ENCODE results near the gene CCDC88C. TPM values are rescaled to one million over a fixed set of nuclear protein-coding genes. Genes with fewer than 3 reads are reported as not detected.
A peak's percentile ranks its signal among the peaks of the same experiment; 100 is the strongest.

The CCDC88C gene
- total and polyA plus RNA-seq, 2 experiments from 2014 or later, result 23.6 to 60.7 TPM

DNA sequence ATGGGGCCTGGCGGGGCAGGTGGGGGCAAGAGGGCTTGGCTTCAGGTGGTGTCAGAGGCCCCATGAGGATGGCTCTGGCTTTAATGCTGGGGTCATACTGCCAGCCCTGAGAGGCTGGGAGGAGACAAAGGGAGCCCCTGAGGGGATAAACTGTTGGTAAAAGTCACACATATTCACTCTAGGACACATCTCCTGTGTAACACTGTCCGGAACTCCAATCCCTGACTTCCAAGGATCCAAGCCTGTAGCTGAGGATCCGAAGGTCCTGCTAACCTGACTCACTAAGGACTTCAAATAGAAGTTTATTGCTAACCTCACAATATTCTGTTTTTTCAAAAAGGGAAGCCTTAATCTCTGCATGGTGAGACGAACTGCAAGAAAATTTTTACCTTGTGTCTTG is 134.0 kb downstream of the CCDC88C start:
- Histone ChIP-seq H3K4me2 (no peak overlapping the region), H3K36me3 (ENCODE audit: insufficient read depth) (peaks cover 16% of the 10 kb centered on the region), H3K9me2 (ENCODE audit: insufficient read depth) (no peaks in the 10 kb centered on the region), H3K27ac (ENCODE audit: low read depth) (no peak overlapping the region), H3K27me3 (ENCODE audit: insufficient read depth) (no peaks in the 10 kb centered on the region), H2AFZ (no peak overlapping the region), H3K4me3 (no peak overlapping the region), H3K79me2 (replicated peaks; ENCODE audit: insufficient read depth) (no peaks in the 10 kb centered on the region), H4K20me1 (replicated peaks; ENCODE audit: insufficient read depth) (no peaks in the 10 kb centered on the region), H3F3A (replicated peaks; ENCODE audit: low read depth) (0 out of 2 replicates have a peak, but pooled peaks cover 5% of the 10 kb centered on the region), H3K4me1 (ENCODE audit: insufficient read depth) (no peaks in the 10 kb centered on the region)
- no peaks in the 10 kb centered on the region for H3K4me1 Mint-ChIP-seq
- H3K9me3 Mint-ChIP-seq, result no peaks in the 10 kb centered on the region
- peaks cover 3% of the 10 kb centered on the region for H3K27me3 Mint-ChIP-seq (ENCODE audit: insufficient read depth, low read depth, poor library complexity)
- no peak for DNase-seq (ENCODE audit: low spot score)
- no peak overlapping the region for H3K4me3 Mint-ChIP-seq
- no peak for ATAC-seq
- H3K36me3 Mint-ChIP-seq (ENCODE audit: low read depth), result peaks cover 44% of the 10 kb centered on the region
- no peak for TF ChIP-seq POLR2AphosphoS5 (IDR thresholded peaks at IDR 0.05; ENCODE audit: low read depth)
- TF ChIP-seq ZNF114 (CRISPR knock-in tag; IDR thresholded peaks at IDR 0.05), result no peak
- no peak for TF ChIP-seq CREB1 (CRISPR knock-in tag; IDR thresholded peaks at IDR 0.05; ENCODE audit: low read depth)
- TF ChIP-seq JUNB (IDR thresholded peaks at IDR 0.05; ENCODE audit: unreplicated experiment), result no peak
- TF ChIP-seq EZH2phosphoT487 (IDR thresholded peaks at IDR 0.05; ENCODE audit: unreplicated experiment), result no peak
- TF ChIP-seq STAT1 (IDR thresholded peaks at IDR 0.05; ENCODE audit: unreplicated experiment), result no peak
- TF ChIP-seq NANOG (IDR thresholded peaks at IDR 0.05; ENCODE audit: borderline replicate concordance), result no peak
- TF ChIP-seq, protein P1, sequence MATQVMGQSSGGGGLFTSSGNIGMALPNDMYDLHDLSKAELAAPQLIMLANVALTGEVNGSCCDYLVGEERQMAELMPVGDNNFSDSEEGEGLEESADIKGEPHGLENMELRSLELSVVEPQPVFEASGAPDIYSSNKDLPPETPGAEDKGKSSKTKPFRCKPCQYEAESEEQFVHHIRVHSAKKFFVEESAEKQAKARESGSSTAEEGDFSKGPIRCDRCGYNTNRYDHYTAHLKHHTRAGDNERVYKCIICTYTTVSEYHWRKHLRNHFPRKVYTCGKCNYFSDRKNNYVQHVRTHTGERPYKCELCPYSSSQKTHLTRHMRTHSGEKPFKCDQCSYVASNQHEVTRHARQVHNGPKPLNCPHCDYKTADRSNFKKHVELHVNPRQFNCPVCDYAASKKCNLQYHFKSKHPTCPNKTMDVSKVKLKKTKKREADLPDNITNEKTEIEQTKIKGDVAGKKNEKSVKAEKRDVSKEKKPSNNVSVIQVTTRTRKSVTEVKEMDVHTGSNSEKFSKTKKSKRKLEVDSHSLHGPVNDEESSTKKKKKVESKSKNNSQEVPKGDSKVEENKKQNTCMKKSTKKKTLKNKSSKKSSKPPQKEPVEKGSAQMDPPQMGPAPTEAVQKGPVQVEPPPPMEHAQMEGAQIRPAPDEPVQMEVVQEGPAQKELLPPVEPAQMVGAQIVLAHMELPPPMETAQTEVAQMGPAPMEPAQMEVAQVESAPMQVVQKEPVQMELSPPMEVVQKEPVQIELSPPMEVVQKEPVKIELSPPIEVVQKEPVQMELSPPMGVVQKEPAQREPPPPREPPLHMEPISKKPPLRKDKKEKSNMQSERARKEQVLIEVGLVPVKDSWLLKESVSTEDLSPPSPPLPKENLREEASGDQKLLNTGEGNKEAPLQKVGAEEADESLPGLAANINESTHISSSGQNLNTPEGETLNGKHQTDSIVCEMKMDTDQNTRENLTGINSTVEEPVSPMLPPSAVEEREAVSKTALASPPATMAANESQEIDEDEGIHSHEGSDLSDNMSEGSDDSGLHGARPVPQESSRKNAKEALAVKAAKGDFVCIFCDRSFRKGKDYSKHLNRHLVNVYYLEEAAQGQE (IDR thresholded peaks at IDR 0.05; ENCODE audit: unreplicated experiment), result no peak
- TF ChIP-seq, protein P2, sequence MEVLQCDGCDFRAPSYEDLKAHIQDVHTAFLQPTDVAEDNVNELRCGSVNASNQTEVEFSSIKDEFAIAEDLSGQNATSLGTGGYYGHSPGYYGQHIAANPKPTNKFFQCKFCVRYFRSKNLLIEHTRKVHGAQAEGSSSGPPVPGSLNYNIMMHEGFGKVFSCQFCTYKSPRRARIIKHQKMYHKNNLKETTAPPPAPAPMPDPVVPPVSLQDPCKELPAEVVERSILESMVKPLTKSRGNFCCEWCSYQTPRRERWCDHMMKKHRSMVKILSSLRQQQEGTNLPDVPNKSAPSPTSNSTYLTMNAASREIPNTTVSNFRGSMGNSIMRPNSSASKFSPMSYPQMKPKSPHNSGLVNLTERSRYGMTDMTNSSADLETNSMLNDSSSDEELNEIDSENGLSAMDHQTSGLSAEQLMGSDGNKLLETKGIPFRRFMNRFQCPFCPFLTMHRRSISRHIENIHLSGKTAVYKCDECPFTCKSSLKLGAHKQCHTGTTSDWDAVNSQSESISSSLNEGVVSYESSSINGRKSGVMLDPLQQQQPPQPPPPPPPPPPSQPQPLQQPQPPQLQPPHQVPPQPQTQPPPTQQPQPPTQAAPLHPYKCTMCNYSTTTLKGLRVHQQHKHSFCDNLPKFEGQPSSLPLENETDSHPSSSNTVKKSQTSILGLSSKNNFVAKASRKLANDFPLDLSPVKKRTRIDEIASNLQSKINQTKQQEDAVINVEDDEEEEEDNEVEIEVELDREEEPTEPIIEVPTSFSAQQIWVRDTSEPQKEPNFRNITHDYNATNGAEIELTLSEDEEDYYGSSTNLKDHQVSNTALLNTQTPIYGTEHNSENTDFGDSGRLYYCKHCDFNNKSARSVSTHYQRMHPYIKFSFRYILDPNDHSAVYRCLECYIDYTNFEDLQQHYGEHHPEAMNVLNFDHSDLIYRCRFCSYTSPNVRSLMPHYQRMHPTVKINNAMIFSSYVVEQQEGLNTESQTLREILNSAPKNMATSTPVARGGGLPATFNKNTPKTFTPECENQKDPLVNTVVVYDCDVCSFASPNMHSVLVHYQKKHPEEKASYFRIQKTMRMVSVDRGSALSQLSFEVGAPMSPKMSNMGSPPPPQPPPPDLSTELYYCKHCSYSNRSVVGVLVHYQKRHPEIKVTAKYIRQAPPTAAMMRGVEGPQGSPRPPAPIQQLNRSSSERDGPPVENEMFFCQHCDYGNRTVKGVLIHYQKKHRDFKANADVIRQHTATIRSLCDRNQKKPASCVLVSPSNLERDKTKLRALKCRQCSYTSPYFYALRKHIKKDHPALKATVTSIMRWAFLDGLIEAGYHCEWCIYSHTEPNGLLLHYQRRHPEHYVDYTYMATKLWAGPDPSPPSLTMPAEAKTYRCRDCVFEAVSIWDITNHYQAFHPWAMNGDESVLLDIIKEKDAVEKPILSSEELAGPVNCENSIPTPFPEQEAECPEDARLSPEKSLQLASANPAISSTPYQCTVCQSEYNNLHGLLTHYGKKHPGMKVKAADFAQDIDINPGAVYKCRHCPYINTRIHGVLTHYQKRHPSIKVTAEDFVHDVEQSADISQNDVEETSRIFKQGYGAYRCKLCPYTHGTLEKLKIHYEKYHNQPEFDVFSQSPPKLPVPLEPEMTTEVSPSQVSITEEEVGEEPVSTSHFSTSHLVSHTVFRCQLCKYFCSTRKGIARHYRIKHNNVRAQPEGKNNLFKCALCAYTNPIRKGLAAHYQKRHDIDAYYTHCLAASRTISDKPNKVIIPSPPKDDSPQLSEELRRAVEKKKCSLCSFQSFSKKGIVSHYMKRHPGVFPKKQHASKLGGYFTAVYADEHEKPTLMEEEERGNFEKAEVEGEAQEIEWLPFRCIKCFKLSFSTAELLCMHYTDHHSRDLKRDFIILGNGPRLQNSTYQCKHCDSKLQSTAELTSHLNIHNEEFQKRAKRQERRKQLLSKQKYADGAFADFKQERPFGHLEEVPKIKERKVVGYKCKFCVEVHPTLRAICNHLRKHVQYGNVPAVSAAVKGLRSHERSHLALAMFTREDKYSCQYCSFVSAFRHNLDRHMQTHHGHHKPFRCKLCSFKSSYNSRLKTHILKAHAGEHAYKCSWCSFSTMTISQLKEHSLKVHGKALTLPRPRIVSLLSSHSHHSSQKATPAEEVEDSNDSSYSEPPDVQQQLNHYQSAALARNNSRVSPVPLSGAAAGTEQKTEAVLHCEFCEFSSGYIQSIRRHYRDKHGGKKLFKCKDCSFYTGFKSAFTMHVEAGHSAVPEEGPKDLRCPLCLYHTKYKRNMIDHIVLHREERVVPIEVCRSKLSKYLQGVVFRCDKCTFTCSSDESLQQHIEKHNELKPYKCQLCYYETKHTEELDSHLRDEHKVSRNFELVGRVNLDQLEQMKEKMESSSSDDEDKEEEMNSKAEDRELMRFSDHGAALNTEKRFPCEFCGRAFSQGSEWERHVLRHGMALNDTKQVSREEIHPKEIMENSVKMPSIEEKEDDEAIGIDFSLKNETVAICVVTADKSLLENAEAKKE (CRISPR knock-in tag; IDR thresholded peaks at IDR 0.05), result no peak
- no peak for TF ChIP-seq ZNF331 (CRISPR knock-in tag; IDR thresholded peaks at IDR 0.05; ENCODE audit: low read depth)
- TF ChIP-seq, protein P3, sequence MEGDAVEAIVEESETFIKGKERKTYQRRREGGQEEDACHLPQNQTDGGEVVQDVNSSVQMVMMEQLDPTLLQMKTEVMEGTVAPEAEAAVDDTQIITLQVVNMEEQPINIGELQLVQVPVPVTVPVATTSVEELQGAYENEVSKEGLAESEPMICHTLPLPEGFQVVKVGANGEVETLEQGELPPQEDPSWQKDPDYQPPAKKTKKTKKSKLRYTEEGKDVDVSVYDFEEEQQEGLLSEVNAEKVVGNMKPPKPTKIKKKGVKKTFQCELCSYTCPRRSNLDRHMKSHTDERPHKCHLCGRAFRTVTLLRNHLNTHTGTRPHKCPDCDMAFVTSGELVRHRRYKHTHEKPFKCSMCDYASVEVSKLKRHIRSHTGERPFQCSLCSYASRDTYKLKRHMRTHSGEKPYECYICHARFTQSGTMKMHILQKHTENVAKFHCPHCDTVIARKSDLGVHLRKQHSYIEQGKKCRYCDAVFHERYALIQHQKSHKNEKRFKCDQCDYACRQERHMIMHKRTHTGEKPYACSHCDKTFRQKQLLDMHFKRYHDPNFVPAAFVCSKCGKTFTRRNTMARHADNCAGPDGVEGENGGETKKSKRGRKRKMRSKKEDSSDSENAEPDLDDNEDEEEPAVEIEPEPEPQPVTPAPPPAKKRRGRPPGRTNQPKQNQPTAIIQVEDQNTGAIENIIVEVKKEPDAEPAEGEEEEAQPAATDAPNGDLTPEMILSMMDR (conservative IDR thresholded peaks at IDR 0.05; ENCODE audit: low read depth in 2 of 2), result no peak
- no peak for TF ChIP-seq EZH2 (IDR thresholded peaks at IDR 0.05; ENCODE audit: low read depth, unreplicated experiment)
- TF ChIP-seq, protein P4, sequence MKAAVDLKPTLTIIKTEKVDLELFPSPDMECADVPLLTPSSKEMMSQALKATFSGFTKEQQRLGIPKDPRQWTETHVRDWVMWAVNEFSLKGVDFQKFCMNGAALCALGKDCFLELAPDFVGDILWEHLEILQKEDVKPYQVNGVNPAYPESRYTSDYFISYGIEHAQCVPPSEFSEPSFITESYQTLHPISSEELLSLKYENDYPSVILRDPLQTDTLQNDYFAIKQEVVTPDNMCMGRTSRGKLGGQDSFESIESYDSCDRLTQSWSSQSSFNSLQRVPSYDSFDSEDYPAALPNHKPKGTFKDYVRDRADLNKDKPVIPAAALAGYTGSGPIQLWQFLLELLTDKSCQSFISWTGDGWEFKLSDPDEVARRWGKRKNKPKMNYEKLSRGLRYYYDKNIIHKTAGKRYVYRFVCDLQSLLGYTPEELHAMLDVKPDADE (IDR thresholded peaks at IDR 0.05), result no peak
- 0 out of 2 replicates have a peak overlapping the region, but pooled peaks have one; percentile 43 for H3K27ac Mint-ChIP-seq
